GM12878 (cell line): ENCODE data around the gene NACC1.

Experiments
- EP300 ChIP-seq, 2 experiments: fragments of 150-350 bp in 1 of 2; IDR thresholded peaks; 2 replicates each; pipeline ENCODE4 v1.6.1; 2011 to 2012; ENCODE audit warnings: low read depth in 2 of 2, low read length in 2 of 2, borderline replicate concordance in 1 of 2, improper control_type of control experiment in 1 of 2, inconsistent platforms in 1 of 2; ENCODE audit not compliant: control insufficient read depth in 1 of 2
- EZH2 ChIP-seq: IDR thresholded peaks from 2 replicates; pipeline ENCODE4 v1.6.1; 2012; ENCODE audit warnings: low read depth, mild to moderate bottlenecking, control low read depth, inconsistent platforms, low read length, borderline replicate concordance; ENCODE audit not compliant: control insufficient read depth
- IKZF2 ChIP-seq, 2 experiments: fragments of 450-650 bp; IDR thresholded peaks; 2 replicates each; pipeline ENCODE4 v1.6.1; 2017; ENCODE audit warnings: mild to moderate bottlenecking in 2 of 2, moderate library complexity in 2 of 2
- POLR2A ChIP-seq: IDR thresholded peaks from 2 replicates; pipeline ENCODE4 v1.6.1; 2011; ENCODE audit warnings: low read depth, mild to moderate bottlenecking, low read length
- RAD51 ChIP-seq: fragments of 450-650 bp; IDR thresholded peaks from 2 replicates; pipeline ENCODE4 v1.6.1; 2016; ENCODE audit warnings: moderate library complexity, mild to moderate bottlenecking, inconsistent platforms
- SIN3A ChIP-seq: IDR thresholded peaks from 2 replicates; pipeline ENCODE4 v1.6.1; 2012; ENCODE audit warnings: low read depth, low read length, improper control_type of control experiment
- TAF1 ChIP-seq: IDR thresholded peaks from 2 replicates; pipeline ENCODE4 v1.6.1; 2011; ENCODE audit warnings: mild to moderate bottlenecking, low read depth, low read length, borderline replicate concordance
- ZZZ3 ChIP-seq: IDR thresholded peaks from 2 replicates; pipeline ENCODE4 v1.6.1; 2011; ENCODE audit warnings: low read depth; ENCODE audit not compliant: control insufficient read depth, insufficient read length
- TF ChIP-seq, protein P1 (sequence below): IDR thresholded peaks from 2 replicates; pipeline ENCODE4 v1.6.1; 2011; ENCODE audit warnings: low read depth, low read length, improper control_type of control experiment, borderline replicate concordance
- TF ChIP-seq, protein P2 (sequence below), 3 experiments: IDR thresholded peaks in 2 of 3; conservative IDR thresholded peaks in 1 of 3; 2 replicates each; pipeline ENCODE4 v1.5.1; 2011; ENCODE audit warnings: low read depth in 3 of 3, low read length in 3 of 3, mild to moderate bottlenecking in 3 of 3, control low read depth in 2 of 3, moderate library complexity in 2 of 3, inconsistent platforms in 1 of 3, mixed read lengths in 1 of 3; ENCODE audit not compliant: control insufficient read depth in 2 of 3, insufficient read depth in 1 of 3; ENCODE audit errors: extremely low read depth in 1 of 3
- TF ChIP-seq, protein P3 (sequence below): IDR thresholded peaks from 2 replicates; pipeline ENCODE4 v1.6.1; 2011; ENCODE audit warnings: low read depth, mild to moderate bottlenecking, low read length, moderate library complexity, borderline replicate concordance; ENCODE audit errors: extremely low read depth
- TF ChIP-seq, protein P4 (sequence below): IDR thresholded peaks from 2 replicates; pipeline ENCODE4 v1.6.1; 2012; ENCODE audit warnings: mild to moderate bottlenecking, low read depth, low read length
- TF ChIP-seq, protein P5 (sequence below): fragments of 450-650 bp; IDR thresholded peaks from 2 replicates; pipeline ENCODE4 v1.6.1; 2017; ENCODE audit warnings: mild to moderate bottlenecking
- TF ChIP-seq, protein P6 (sequence below): IDR thresholded peaks from 2 replicates; pipeline ENCODE4 v1.6.1; 2012; ENCODE audit warnings: low read depth, low read length, improper control_type of control experiment

DNA sequence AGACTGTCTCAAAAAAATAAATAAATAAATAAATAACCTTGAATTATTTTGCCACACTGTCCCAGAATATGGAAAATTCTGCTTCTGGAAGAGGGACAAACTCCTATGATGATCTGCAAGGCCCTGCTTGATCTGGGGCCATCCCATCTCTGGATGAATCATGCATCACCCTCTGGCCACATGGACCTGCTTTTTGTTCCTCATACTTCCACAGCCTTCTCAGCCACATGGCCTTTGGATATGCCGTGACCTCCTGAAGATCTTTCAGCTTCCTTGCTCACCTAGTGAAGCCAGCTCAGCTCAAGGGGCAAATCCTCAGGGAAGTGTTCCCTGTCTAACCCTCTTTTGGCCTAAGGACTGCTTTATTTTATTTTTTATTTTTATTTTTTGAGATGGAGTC, 42.5 kb downstream of the NACC1 start:
- TF ChIP-seq, protein P1, sequence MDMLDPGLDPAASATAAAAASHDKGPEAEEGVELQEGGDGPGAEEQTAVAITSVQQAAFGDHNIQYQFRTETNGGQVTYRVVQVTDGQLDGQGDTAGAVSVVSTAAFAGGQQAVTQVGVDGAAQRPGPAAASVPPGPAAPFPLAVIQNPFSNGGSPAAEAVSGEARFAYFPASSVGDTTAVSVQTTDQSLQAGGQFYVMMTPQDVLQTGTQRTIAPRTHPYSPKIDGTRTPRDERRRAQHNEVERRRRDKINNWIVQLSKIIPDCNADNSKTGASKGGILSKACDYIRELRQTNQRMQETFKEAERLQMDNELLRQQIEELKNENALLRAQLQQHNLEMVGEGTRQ = no peak
- no peak for TF ChIP-seq POLR2A
- TF ChIP-seq, protein P2, sequence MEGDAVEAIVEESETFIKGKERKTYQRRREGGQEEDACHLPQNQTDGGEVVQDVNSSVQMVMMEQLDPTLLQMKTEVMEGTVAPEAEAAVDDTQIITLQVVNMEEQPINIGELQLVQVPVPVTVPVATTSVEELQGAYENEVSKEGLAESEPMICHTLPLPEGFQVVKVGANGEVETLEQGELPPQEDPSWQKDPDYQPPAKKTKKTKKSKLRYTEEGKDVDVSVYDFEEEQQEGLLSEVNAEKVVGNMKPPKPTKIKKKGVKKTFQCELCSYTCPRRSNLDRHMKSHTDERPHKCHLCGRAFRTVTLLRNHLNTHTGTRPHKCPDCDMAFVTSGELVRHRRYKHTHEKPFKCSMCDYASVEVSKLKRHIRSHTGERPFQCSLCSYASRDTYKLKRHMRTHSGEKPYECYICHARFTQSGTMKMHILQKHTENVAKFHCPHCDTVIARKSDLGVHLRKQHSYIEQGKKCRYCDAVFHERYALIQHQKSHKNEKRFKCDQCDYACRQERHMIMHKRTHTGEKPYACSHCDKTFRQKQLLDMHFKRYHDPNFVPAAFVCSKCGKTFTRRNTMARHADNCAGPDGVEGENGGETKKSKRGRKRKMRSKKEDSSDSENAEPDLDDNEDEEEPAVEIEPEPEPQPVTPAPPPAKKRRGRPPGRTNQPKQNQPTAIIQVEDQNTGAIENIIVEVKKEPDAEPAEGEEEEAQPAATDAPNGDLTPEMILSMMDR (IDR thresholded peaks at IDR 0.05 in 2 of 3, conservative IDR thresholded peaks at IDR 0.05 in 1 of 3; ENCODE audit: control insufficient read depth in 2 of 3, extremely low read depth in 1 of 3, insufficient read depth in 1 of 3, low read depth in 3 of 3, low read length in 3 of 3) = no peak
- TF ChIP-seq RAD51 = no peak
- no peak for TF ChIP-seq ZZZ3
- TF ChIP-seq, protein P3, sequence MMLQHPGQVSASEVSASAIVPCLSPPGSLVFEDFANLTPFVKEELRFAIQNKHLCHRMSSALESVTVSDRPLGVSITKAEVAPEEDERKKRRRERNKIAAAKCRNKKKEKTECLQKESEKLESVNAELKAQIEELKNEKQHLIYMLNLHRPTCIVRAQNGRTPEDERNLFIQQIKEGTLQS = no peak
- no peak for TF ChIP-seq EZH2
- no peak for TF ChIP-seq EP300 (IDR thresholded peaks at IDR 0.05; ENCODE audit: borderline replicate concordance in 1 of 2, control insufficient read depth in 1 of 2, low read depth in 2 of 2, low read length in 2 of 2)
- TF ChIP-seq, protein P4, sequence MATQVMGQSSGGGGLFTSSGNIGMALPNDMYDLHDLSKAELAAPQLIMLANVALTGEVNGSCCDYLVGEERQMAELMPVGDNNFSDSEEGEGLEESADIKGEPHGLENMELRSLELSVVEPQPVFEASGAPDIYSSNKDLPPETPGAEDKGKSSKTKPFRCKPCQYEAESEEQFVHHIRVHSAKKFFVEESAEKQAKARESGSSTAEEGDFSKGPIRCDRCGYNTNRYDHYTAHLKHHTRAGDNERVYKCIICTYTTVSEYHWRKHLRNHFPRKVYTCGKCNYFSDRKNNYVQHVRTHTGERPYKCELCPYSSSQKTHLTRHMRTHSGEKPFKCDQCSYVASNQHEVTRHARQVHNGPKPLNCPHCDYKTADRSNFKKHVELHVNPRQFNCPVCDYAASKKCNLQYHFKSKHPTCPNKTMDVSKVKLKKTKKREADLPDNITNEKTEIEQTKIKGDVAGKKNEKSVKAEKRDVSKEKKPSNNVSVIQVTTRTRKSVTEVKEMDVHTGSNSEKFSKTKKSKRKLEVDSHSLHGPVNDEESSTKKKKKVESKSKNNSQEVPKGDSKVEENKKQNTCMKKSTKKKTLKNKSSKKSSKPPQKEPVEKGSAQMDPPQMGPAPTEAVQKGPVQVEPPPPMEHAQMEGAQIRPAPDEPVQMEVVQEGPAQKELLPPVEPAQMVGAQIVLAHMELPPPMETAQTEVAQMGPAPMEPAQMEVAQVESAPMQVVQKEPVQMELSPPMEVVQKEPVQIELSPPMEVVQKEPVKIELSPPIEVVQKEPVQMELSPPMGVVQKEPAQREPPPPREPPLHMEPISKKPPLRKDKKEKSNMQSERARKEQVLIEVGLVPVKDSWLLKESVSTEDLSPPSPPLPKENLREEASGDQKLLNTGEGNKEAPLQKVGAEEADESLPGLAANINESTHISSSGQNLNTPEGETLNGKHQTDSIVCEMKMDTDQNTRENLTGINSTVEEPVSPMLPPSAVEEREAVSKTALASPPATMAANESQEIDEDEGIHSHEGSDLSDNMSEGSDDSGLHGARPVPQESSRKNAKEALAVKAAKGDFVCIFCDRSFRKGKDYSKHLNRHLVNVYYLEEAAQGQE = no peak
- no peak for TF ChIP-seq TAF1
- TF ChIP-seq, protein P5, sequence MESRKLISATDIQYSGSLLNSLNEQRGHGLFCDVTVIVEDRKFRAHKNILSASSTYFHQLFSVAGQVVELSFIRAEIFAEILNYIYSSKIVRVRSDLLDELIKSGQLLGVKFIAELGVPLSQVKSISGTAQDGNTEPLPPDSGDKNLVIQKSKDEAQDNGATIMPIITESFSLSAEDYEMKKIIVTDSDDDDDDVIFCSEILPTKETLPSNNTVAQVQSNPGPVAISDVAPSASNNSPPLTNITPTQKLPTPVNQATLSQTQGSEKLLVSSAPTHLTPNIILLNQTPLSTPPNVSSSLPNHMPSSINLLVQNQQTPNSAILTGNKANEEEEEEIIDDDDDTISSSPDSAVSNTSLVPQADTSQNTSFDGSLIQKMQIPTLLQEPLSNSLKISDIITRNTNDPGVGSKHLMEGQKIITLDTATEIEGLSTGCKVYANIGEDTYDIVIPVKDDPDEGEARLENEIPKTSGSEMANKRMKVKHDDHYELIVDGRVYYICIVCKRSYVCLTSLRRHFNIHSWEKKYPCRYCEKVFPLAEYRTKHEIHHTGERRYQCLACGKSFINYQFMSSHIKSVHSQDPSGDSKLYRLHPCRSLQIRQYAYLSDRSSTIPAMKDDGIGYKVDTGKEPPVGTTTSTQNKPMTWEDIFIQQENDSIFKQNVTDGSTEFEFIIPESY = no peak
- TF ChIP-seq, protein P6, sequence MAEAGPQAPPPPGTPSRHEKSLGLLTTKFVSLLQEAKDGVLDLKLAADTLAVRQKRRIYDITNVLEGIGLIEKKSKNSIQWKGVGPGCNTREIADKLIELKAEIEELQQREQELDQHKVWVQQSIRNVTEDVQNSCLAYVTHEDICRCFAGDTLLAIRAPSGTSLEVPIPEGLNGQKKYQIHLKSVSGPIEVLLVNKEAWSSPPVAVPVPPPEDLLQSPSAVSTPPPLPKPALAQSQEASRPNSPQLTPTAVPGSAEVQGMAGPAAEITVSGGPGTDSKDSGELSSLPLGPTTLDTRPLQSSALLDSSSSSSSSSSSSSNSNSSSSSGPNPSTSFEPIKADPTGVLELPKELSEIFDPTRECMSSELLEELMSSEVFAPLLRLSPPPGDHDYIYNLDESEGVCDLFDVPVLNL = no peak
- TF ChIP-seq SIN3A = no peak
- TF ChIP-seq IKZF2 (IDR thresholded peaks at IDR 0.05) = 0 out of 4 replicates have a peak, but pooled peaks have one; percentile 27 to 35
